ENCODE data around the gene KCNN2.

DNA sequence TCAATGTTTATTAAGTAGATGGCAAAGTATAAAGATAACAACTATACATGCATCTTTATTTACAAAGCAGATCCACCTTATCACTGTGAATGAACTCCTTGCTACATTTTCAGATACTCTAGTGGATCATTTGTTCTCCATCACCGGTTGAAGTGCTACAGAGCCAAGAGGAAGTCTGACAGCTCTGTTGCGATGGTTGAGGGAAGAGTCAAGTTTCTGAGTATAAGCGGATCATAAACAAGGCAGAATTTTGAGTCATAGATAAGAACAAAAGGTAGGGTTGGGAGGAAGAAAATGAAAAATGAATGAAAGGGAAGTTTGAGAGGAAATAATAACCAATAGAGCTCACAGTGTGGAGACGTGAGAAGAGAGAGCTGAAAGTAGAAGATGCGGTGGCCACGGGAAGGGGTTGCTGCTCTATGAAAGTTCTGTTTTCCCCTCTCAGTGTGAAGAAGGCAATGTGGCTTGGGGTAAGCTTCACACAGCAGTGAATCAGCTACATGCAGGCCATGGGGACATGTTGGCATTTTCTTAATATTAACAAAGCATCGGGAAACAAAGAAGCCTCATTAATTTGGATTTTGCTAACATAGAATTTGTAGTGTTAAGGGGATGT, 30.8 kb upstream of the KCNN2 start:
- TF ChIP-seq, protein P1, sequence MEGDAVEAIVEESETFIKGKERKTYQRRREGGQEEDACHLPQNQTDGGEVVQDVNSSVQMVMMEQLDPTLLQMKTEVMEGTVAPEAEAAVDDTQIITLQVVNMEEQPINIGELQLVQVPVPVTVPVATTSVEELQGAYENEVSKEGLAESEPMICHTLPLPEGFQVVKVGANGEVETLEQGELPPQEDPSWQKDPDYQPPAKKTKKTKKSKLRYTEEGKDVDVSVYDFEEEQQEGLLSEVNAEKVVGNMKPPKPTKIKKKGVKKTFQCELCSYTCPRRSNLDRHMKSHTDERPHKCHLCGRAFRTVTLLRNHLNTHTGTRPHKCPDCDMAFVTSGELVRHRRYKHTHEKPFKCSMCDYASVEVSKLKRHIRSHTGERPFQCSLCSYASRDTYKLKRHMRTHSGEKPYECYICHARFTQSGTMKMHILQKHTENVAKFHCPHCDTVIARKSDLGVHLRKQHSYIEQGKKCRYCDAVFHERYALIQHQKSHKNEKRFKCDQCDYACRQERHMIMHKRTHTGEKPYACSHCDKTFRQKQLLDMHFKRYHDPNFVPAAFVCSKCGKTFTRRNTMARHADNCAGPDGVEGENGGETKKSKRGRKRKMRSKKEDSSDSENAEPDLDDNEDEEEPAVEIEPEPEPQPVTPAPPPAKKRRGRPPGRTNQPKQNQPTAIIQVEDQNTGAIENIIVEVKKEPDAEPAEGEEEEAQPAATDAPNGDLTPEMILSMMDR (IDR thresholded peaks at IDR 0.05; ENCODE audit: low read depth, low read length, missing input control) = no peak
- TF ChIP-seq GABPA (IDR thresholded peaks at IDR 0.05 in 1 of 2, conservative IDR thresholded peaks at IDR 0.05 in 1 of 2) (no peak), TAF1 (conservative IDR thresholded peaks at IDR 0.05) (no peak), YY1 (IDR thresholded peaks at IDR 0.05) (no peak), RAD21 (IDR thresholded peaks at IDR 0.05) (no peak), JUND (IDR thresholded peaks at IDR 0.05) (no peak), SP1 (IDR thresholded peaks at IDR 0.05) (no peak), FOXA1 (IDR thresholded peaks at IDR 0.05) (no peak)
- TF ChIP-seq, protein P2, sequence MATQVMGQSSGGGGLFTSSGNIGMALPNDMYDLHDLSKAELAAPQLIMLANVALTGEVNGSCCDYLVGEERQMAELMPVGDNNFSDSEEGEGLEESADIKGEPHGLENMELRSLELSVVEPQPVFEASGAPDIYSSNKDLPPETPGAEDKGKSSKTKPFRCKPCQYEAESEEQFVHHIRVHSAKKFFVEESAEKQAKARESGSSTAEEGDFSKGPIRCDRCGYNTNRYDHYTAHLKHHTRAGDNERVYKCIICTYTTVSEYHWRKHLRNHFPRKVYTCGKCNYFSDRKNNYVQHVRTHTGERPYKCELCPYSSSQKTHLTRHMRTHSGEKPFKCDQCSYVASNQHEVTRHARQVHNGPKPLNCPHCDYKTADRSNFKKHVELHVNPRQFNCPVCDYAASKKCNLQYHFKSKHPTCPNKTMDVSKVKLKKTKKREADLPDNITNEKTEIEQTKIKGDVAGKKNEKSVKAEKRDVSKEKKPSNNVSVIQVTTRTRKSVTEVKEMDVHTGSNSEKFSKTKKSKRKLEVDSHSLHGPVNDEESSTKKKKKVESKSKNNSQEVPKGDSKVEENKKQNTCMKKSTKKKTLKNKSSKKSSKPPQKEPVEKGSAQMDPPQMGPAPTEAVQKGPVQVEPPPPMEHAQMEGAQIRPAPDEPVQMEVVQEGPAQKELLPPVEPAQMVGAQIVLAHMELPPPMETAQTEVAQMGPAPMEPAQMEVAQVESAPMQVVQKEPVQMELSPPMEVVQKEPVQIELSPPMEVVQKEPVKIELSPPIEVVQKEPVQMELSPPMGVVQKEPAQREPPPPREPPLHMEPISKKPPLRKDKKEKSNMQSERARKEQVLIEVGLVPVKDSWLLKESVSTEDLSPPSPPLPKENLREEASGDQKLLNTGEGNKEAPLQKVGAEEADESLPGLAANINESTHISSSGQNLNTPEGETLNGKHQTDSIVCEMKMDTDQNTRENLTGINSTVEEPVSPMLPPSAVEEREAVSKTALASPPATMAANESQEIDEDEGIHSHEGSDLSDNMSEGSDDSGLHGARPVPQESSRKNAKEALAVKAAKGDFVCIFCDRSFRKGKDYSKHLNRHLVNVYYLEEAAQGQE (IDR thresholded peaks at IDR 0.05) = no peak
- TF ChIP-seq, protein P3, sequence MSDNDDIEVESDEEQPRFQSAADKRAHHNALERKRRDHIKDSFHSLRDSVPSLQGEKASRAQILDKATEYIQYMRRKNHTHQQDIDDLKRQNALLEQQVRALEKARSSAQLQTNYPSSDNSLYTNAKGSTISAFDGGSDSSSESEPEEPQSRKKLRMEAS (IDR thresholded peaks at IDR 0.05) = no peak
